Astrocyte of the spinal cord (primary cell): ENCODE results near the gene IFNL4.

Source experiments
- DNase-seq: peaks from one replicate; pipeline ENCODE4 v3.0.0; 2011; ENCODE audit warnings: low read depth, low spot score
- H3K4me3 ChIP-seq: 2 replicates; pipeline ENCODE4 v1.5.1; 2011; ENCODE audit warnings: low read depth, mild to moderate bottlenecking, low read length, moderate library complexity
- CTCF ChIP-seq: IDR thresholded peaks from 2 replicates; pipeline ENCODE4 v1.5.1; 2012; ENCODE audit warnings: low read depth, mild to moderate bottlenecking, low read length, inconsistent platforms
- in situ Hi-C: cut with HindIII; loops from 2 replicates; pipeline ENCODE4 v1.10.0; 2017; ENCODE audit warnings: low sequenced_read_pairs

IFNL4 gene

GRCh38 chr19:39248806-39249205 is at the start of gene IFNL4:
Gene IFNL4, minus strand, starts transcription at chr19:39248856.
- no peak within 1 kb of the TSS for H3K4me3 ChIP-seq
- DNase-seq, result no peak
- in situ Hi-C loops, result no loop called here
- TF ChIP-seq CTCF, result no peak

- no peak overlapping the region for H3K4me3 ChIP-seq
Measured at GRCh38 chr19:39297931-39298634, 49.4 kb upstream of the IFNL4 start.

DNA sequence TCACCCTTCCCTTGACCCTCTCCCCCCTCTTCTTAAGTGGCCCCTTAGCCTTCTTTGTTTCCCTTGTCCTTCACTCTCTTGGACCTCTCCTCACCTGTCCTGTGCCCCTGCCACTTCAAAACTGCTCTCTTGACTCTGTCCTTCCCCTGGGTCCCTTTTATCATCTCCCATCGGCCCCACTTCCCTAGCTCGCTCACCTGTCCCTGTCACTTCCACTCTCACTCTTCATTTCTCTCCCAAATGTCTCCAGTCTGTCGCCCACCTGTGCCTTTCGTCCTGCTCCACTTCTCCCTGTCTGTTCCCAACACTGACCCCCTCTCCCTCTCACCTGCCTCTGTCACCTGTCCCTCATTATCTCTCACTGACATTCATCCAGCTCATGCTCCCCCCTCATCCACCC is 48.2 kb upstream of the IFNL4 start:
- in situ Hi-C loops, result no loop called here

More at GRCh38 chr19:39297931-39298634, 49.4 kb upstream of the IFNL4 start:
- no peak for TF ChIP-seq CTCF
- DNase-seq, result no peak
- in situ Hi-C loops, result no loop called here

GRCh38 chr19:39296055-39296645 is 47.5 kb upstream of the IFNL4 start, which contains the start of gene IFNL1:
Gene IFNL1, plus strand, starts transcription at chr19:39296407. Its CDS starts 15 bp downstream, at chr19:39296422.
- no peak for DNase-seq
- TF ChIP-seq CTCF, result no peak
- no peak within 1 kb of the TSS for H3K4me3 ChIP-seq
- in situ Hi-C loops, result no loop called here

More for the DNA sequence above, 48.2 kb upstream of the IFNL4 start:
- no peak for DNase-seq
- TF ChIP-seq CTCF, result no peak
- H3K4me3 ChIP-seq, result no peak overlapping the region

DNA sequence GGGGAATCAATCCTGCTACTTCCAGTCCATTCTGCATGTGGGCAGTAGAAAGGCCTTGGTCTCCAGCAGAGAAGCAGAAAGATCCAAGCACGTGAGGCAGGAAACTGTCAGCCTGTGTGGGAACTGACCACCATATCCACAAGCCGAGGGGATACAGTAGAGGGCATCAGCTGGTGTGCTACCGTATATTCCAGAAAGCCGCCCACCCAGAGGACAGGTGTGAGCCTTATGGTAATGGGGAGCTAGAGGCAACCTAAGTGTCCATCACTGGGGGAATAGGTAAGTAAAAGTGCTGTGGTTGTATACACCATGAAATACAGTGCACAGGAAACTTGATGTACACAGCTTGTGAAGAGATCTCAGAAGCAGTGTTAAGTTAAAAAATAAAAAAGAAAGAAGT is 44.7 kb upstream of the IFNL4 start:
- in situ Hi-C loops, result no loop called here
- no peak for DNase-seq
- no peak for TF ChIP-seq CTCF
- no peak overlapping the region for H3K4me3 ChIP-seq

DNA sequence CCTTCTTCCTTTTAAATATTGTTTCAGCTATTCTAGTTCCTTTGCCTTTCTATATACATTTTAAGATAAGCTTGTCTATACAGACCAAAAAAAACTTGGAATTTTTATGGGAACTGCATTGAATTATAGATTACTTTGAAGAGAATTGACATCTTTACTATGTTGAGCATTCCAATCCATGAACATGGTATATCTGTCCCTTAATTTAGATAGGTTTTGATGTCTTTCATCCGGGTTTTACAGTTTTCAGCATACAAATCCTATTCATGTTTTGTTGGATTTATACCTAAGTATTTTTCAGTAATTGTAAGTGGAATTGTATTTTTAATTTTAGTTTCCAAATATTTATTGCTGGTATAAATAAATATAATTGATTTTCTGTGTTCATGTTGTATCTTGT is 35.4 kb upstream of the IFNL4 start:
- no peak overlapping the region for H3K4me3 ChIP-seq
- DNase-seq, result no peak
- in situ Hi-C loops, result no loop called here
- no peak for TF ChIP-seq CTCF
